Ovary (tissue), 3 donors: Measurements from ENCODE around the gene ELP4.

Experiments used
- EP300 ChIP-seq: sonication (generic); formaldehyde crosslinking; IDR thresholded peaks from one replicate; pipeline ENCODE4 v1.6.1; 2017; ENCODE audit warnings: antibody characterized with exemption
- POLR2A ChIP-seq: fragments of 450-650 bp; IDR thresholded peaks from one replicate; pipeline ENCODE4 v1.6.1; 2017; ENCODE audit warnings: antibody characterized with exemption, mild to moderate bottlenecking, moderate library complexity
- TF ChIP-seq, protein P1 (sequence below), 3 donors: fragments of 450-650 bp in 2 of 3; fragments of 200-600 bp in 1 of 3; IDR thresholded peaks; one replicate each; pipeline versions ENCODE4 v1.5.1 to v1.8.0; 2016 to 2022; ENCODE audit warnings: antibody characterized with exemption in 3 of 3, mild to moderate bottlenecking in 1 of 3
- donor health status: DM: no; HTN: no; CAD: no.

DNA sequence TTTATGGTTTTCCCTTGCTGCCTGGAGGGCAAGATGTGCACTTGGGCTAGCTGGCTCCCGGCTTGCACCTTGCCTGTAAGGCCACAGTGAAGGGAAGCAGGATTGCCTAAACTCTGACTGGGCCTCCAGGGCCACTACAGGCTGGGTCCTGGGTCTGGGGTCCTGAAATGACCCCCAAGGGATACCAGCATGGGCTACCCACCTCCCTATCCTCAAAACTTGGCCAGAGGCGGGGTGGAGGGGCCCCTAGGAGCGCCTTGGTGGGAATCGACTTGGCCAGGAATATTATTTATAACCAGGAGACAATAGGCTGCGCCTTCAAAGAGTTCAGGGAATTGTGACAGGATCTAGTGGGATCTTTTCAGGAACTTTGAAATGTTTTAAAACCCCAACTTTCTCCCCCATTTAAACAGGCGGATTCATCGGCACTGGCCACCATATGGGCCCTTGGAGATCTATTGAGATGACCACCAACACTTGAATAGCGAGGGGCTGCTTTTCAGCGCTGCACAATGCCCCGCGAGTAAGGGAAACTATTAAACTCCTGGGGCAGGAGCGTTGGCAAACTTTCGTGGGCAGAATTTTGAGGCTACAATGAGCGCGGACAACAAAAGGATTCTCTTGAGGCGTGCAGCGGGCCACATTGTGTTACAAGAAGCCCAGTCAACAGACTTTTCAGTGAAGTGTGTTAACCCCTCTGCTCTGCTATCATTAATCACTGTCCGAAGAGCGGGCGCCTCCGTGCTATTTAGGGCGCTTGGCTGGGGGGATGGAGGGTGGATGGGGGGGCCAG is 286.3 kb downstream of the ELP4 start:
- TF ChIP-seq, protein P1, sequence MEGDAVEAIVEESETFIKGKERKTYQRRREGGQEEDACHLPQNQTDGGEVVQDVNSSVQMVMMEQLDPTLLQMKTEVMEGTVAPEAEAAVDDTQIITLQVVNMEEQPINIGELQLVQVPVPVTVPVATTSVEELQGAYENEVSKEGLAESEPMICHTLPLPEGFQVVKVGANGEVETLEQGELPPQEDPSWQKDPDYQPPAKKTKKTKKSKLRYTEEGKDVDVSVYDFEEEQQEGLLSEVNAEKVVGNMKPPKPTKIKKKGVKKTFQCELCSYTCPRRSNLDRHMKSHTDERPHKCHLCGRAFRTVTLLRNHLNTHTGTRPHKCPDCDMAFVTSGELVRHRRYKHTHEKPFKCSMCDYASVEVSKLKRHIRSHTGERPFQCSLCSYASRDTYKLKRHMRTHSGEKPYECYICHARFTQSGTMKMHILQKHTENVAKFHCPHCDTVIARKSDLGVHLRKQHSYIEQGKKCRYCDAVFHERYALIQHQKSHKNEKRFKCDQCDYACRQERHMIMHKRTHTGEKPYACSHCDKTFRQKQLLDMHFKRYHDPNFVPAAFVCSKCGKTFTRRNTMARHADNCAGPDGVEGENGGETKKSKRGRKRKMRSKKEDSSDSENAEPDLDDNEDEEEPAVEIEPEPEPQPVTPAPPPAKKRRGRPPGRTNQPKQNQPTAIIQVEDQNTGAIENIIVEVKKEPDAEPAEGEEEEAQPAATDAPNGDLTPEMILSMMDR (IDR thresholded peaks at IDR 0.05), result no peak
- TF ChIP-seq POLR2A, result no peak
- no peak for TF ChIP-seq EP300
